Hepatocyte (in vitro differentiated cells): Measurements from ENCODE around the gene GALE. TPM values are rescaled to one million over a fixed set of nuclear protein-coding genes. Genes with fewer than 3 reads are reported as not detected.
"Not testable (repeated sequence)": the region's sequence is repeated elsewhere in the genome, so short reads cannot be mapped to it uniquely, and the experiment has no call there.

Experiments used
- DNase-seq: peaks from one replicate; pipeline ENCODE4 v3.0.0-alpha.2; 2016; ENCODE audit warnings: low spot score
- H2AFZ ChIP-seq: fragments of 200-600 bp; sonication (generic); 2 replicates; pipeline ENCODE4 v1.6.0; 2016; ENCODE audit warnings: antibody characterized with exemption, mild to moderate bottlenecking
- H3K27ac ChIP-seq: fragments of 200-600 bp; sonication (generic); 2 replicates; pipeline ENCODE4 v1.5.1; 2016; ENCODE audit warnings: mild to moderate bottlenecking
- H3K27me3 ChIP-seq: fragments of 200-600 bp; sonication (generic); 2 replicates; pipeline ENCODE4 v1.6.1; 2016
- H3K36me3 ChIP-seq: fragments of 200-600 bp; sonication (generic); replicated peaks from 2 replicates; pipeline ENCODE4 v1.5.1; 2016; ENCODE audit warnings: low read depth; ENCODE audit not compliant: insufficient read depth
- H3K4me1 ChIP-seq: fragments of 200-600 bp; sonication (generic); 2 replicates; pipeline ENCODE4 v1.5.1; 2016; ENCODE audit warnings: mild to moderate bottlenecking, moderate library complexity; ENCODE audit not compliant: insufficient read depth
- H3K4me2 ChIP-seq: fragments of 200-600 bp; sonication (generic); 2 replicates; pipeline ENCODE4 v1.6.0; 2016
- H3K4me3 ChIP-seq: fragments of 200-600 bp; sonication (generic); 2 replicates; pipeline ENCODE4 v1.5.1; 2016; ENCODE audit warnings: mild to moderate bottlenecking
- H3K79me2 ChIP-seq: fragments of 200-600 bp; sonication (generic); 2 replicates; pipeline ENCODE4 v1.6.0; 2017; ENCODE audit warnings: mild to moderate bottlenecking
- H3K9me2 ChIP-seq: fragments of 200-600 bp; sonication (generic); replicated peaks from 2 replicates; pipeline ENCODE4 v1.6.0; 2017; ENCODE audit warnings: mild to moderate bottlenecking; ENCODE audit not compliant: insufficient read depth
- H3K9me3 ChIP-seq: fragments of 200-600 bp; sonication (generic); 2 replicates; pipeline ENCODE4 v1.5.1; 2016; ENCODE audit warnings: low read depth, mild to moderate bottlenecking
- H4K20me1 ChIP-seq: fragments of 200-600 bp; sonication (generic); 2 replicates; pipeline ENCODE4 v1.6.0; 2016; ENCODE audit warnings: mild to moderate bottlenecking; ENCODE audit not compliant: insufficient read depth, poor library complexity, severe bottlenecking
- EZH2 ChIP-seq: fragments of 200-600 bp; sonication (generic); IDR thresholded peaks from 2 replicates; pipeline ENCODE4 v1.6.1; 2016; ENCODE audit warnings: antibody characterized with exemption, mild to moderate bottlenecking, borderline replicate concordance
- EZH2phosphoT487 ChIP-seq: fragments of 200-600 bp; sonication (generic); IDR thresholded peaks from one replicate; pipeline ENCODE4 v1.6.1; 2018; ENCODE audit warnings: antibody characterized with exemption, mild to moderate bottlenecking, low read depth, moderate library complexity; ENCODE audit not compliant: unreplicated experiment, severe bottlenecking
- WGBS: methylation state at CpG from one replicate; pipeline ENCODE4 v1.1.6; 2016; ENCODE audit warnings: low lambda C conversion rate; ENCODE audit errors: missing lambda C conversion rate; 5-methylcytosine and 5-hydroxymethylcytosine counted together
- polyA plus RNA-seq: library from polyadenylated mRNA; unstranded; fragments of >200 nt; fragmentation: Nextera tagmentation; extraction: Ambion mirVana; gene quantifications from 2 replicates; pipeline ENCODE4 v1.2.1, GENCODE V29; 2016
- total RNA-seq: library from RNA; depleted of rRNA; stranded (reverse); fragments of >200 nt; gene quantifications from 2 replicates; pipeline ENCODE4 v1.2.3, GENCODE V29; 2014
- TF ChIP-seq, protein P1 (sequence below): fragments of 200-600 bp; sonication (generic); IDR thresholded peaks from 2 replicates; pipeline ENCODE4 v1.5.1; 2016; ENCODE audit warnings: antibody characterized with exemption, mild to moderate bottlenecking; ENCODE audit not compliant: poor library complexity

Gene GALE
- total and polyA plus RNA-seq, 2 experiments from 2014 or later: 89.9 to 114 TPM

DNA sequence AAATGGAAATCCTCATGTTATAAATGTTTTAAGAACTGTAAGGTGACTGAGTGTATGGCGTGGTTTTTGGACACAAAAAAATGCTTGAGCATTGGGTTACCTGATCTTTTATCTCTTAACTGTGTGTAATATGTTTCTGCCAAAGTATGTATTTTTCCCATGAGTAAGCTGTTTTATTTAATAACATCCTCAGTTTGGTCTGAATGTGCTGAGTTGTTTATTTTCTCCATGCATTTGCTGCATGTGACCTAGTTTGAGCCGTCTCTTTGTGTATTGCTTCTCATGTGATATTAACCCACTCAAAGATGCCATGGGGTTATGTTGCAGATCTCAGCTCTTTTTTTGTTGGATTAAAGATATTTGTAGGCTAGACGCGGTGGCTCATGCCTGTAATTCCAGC is 15.7 kb downstream of the GALE start:
- Histone ChIP-seq H3K27ac (no peak overlapping the region), H3K79me2 (peaks cover 45% of the 10 kb centered on the region), H3K4me3 (no peak overlapping the region), H4K20me1 (no peaks in the 10 kb centered on the region), H3K4me2 (no peak overlapping the region), H3K4me1 (no peaks in the 10 kb centered on the region), H2AFZ (no peak overlapping the region), H3K9me2 (no peaks in the 10 kb centered on the region), H3K36me3 (no peaks in the 10 kb centered on the region), H3K9me3 (no peaks in the 10 kb centered on the region), H3K27me3 (no peaks in the 10 kb centered on the region)
- DNase-seq: no peak
- 91% methylated on average over 4 of the region's 4 CpGs for WGBS
- TF ChIP-seq EZH2: no peak
- no peak for TF ChIP-seq EZH2phosphoT487
- TF ChIP-seq, protein P1, sequence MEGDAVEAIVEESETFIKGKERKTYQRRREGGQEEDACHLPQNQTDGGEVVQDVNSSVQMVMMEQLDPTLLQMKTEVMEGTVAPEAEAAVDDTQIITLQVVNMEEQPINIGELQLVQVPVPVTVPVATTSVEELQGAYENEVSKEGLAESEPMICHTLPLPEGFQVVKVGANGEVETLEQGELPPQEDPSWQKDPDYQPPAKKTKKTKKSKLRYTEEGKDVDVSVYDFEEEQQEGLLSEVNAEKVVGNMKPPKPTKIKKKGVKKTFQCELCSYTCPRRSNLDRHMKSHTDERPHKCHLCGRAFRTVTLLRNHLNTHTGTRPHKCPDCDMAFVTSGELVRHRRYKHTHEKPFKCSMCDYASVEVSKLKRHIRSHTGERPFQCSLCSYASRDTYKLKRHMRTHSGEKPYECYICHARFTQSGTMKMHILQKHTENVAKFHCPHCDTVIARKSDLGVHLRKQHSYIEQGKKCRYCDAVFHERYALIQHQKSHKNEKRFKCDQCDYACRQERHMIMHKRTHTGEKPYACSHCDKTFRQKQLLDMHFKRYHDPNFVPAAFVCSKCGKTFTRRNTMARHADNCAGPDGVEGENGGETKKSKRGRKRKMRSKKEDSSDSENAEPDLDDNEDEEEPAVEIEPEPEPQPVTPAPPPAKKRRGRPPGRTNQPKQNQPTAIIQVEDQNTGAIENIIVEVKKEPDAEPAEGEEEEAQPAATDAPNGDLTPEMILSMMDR: no peak

DNA sequence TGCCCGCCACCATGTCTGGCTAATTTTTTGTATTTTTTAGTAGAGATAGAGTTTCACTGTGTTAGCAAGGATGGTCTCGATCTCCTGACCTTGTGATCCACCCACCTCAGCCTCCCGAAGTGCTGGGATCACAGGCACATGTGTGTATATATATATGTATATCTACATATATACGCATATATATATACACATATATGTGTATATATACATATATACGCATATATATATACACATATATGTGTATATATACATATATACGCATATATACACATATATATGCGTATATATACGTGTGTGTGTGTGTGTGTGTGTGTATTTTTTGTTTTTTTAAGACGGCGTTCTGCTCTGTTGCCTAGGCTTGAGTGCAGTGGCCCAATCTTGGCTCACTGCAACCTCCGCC is 17.4 kb downstream of the GALE start:
- WGBS: 96% methylated on average over 11 of the region's 11 CpGs

DNA sequence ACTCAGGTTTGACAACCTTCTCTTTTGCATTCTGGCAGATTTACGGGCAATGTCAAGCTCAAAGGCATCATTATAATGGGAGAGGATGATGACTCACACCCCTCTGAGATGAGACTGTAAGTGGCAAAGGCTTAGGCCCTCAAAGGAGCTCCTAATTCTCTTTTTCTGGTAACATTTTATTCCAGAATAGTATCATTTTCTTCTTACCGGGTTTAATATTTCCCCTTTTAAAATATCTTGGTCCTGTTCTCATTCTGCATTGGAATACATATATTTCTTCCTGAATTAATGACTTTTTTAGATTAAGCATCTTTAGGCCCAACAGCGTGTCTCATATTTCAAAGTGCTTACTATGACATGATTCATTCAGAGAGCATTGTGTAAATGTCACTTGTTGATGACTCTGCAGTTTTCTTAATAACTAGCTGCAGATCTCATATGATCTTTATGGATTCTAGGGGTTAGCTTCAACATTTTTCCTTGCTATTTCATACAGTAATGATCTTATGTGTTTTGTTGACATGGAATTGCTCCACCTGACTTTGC is 20.7 kb downstream of the GALE start:
- H3K36me3 ChIP-seq: no peaks in the 10 kb centered on the region
- no peak overlapping the region for H3K27ac ChIP-seq
- no peak overlapping the region for H3K4me3 ChIP-seq
- H3K9me3 ChIP-seq: no peaks in the 10 kb centered on the region
- H3K4me2 ChIP-seq: peak overlapping the region; percentile 99
- no peak for TF ChIP-seq EZH2phosphoT487
- TF ChIP-seq EZH2: no peak
- TF ChIP-seq, protein P1: no peak
- H3K79me2 ChIP-seq: peaks cover 81% of the 10 kb centered on the region
- no peak for DNase-seq
- H2AFZ ChIP-seq: no peak overlapping the region
- peaks cover 7% of the 10 kb centered on the region for H4K20me1 ChIP-seq
- no peaks in the 10 kb centered on the region for H3K9me2 ChIP-seq
- 80% methylated on average over 3 of the region's 3 CpGs for WGBS
- H3K27me3 ChIP-seq: no peaks in the 10 kb centered on the region
- H3K4me1 ChIP-seq: peaks cover 17% of the 10 kb centered on the region

More for the DNA sequence above, 17.4 kb downstream of the GALE start:
- not testable (repeated sequence) for H3K9me3 ChIP-seq, H3K36me3 ChIP-seq, H2AFZ ChIP-seq, H3K4me3 ChIP-seq, H3K4me1 ChIP-seq, DNase-seq, H3K27ac ChIP-seq, H3K27me3 ChIP-seq, H3K9me2 ChIP-seq, H4K20me1 ChIP-seq, H3K4me2 ChIP-seq
- peaks cover 61% of the 10 kb centered on the region for H3K79me2 ChIP-seq

- Histone ChIP-seq H3K9me2 (no peaks in the 10 kb centered on the region), H3K36me3 (no peaks in the 10 kb centered on the region), H2AFZ (peak within 1 kb of the TSS; percentile 70), H3K4me2 (peak within 1 kb of the TSS; percentile 99), H3K79me2 (peaks cover 69% of the 10 kb centered on the region), H3K9me3 (no peaks in the 10 kb centered on the region), H3K4me1 (peaks cover 17% of the 10 kb centered on the region), H3K4me3 (peak within 1 kb of the TSS; percentile 79), H3K27me3 (no peaks in the 10 kb centered on the region), H4K20me1 (peaks cover 7% of the 10 kb centered on the region), H3K27ac (peak within 1 kb of the TSS; percentile 94)
- DNase-seq: peak; percentile 95
- TF ChIP-seq EZH2 (no peak), EZH2phosphoT487 (no peak)
- TF ChIP-seq, protein P1: no peak
- under 1% methylated on average over 79 of the region's 91 CpGs for WGBS
Observed at GRCh38 chr1:23777979-23778814, 22.4 kb downstream of the GALE start, which contains the start of gene PITHD1. PITHD1 (plus strand) TSS chr1:23778418; CDS start chr1:23778516, 98 bp downstream.
